B cell (primary cell): ENCODE results near the gene PCK1.

Experiments
- EZH2 ChIP-seq: IDR thresholded peaks from 2 replicates; pipeline ENCODE4 v1.6.1; 2012; ENCODE audit warnings: borderline replicate concordance, low read depth, mild to moderate bottlenecking, moderate library complexity, low read length; ENCODE audit not compliant: insufficient read depth, poor library complexity, severe bottlenecking
- TF ChIP-seq, protein P1 (sequence below): fragments of 200-600 bp; IDR thresholded peaks from one replicate; pipeline ENCODE4 v1.8.0; 2022; ENCODE audit warnings: antibody characterized with exemption, mild to moderate bottlenecking

DNA sequence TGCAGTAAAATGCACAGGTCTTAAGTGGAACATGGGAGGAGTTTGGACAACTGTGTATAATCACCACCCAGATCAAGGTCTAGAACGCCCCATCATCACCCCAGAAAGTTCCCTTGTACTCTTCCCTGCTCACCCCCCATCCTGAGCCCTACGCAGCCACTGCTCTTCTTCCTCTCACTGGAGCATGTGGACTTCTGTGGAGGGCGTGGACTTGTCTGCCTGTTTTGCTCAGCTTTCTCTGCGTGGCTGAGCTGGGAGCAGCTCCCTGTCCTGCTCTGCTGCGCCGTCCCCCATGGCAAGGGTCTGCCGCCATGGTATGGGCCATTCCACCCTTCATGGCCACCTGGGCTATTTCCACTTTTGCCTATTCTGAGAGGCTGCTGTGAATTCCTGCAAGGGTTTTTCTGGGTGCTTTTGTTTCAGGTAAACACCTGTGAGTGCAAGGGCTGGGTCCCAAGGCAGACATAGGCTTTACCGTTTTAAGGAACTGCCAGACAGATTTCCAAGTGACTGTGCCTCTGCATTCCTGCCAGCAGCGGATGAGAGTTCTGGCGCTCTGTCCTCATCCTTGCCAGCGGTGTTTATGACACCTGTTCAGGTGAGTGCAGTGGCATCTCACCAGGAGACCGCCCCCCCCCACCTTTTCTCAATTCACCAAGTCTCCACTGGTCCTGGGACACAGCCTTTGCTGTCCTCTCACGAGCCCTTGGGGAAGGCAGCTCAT is 19.7 kb downstream of the PCK1 start:
- TF ChIP-seq, protein P1, sequence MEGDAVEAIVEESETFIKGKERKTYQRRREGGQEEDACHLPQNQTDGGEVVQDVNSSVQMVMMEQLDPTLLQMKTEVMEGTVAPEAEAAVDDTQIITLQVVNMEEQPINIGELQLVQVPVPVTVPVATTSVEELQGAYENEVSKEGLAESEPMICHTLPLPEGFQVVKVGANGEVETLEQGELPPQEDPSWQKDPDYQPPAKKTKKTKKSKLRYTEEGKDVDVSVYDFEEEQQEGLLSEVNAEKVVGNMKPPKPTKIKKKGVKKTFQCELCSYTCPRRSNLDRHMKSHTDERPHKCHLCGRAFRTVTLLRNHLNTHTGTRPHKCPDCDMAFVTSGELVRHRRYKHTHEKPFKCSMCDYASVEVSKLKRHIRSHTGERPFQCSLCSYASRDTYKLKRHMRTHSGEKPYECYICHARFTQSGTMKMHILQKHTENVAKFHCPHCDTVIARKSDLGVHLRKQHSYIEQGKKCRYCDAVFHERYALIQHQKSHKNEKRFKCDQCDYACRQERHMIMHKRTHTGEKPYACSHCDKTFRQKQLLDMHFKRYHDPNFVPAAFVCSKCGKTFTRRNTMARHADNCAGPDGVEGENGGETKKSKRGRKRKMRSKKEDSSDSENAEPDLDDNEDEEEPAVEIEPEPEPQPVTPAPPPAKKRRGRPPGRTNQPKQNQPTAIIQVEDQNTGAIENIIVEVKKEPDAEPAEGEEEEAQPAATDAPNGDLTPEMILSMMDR, result no peak
- TF ChIP-seq EZH2, result no peak
